NCI-H748 treated with DMSO at 0.1 percent for 48 hours (cell line): ENCODE data around the gene MLLT10.

Experiments used
- DNase-seq: peaks from one replicate; lab custom pipeline; 2025; lab: John Stamatoyannopoulos, UW

The MLLT10 gene

GRCh38 chr10:21517134-21518031, 16.6 kb upstream of the MLLT10 start:
- DNase-seq, result no peak

- DNase-seq, result peak; percentile 75
Measured at GRCh38 chr10:21518149-21518640, 15.8 kb upstream of the MLLT10 start.

GRCh38 chr10:21518641-21519396, 15.2 kb upstream of the MLLT10 start:
- no peak for DNase-seq

GRCh38 chr10:21519397-21519933, 14.6 kb upstream of the MLLT10 start:
- DNase-seq, result no peak

GRCh38 chr10:21519941-21520436, 14.0 kb upstream of the MLLT10 start:
- peak; percentile 32 for DNase-seq

- DNase-seq, result no peak
Measured at GRCh38 chr10:21520509-21520908, 13.5 kb upstream of the MLLT10 start.

- DNase-seq, result no peak
Measured at GRCh38 chr10:21520949-21521348, 13.1 kb upstream of the MLLT10 start.

GRCh38 chr10:21521751-21522533, 12.1 kb upstream of the MLLT10 start:
- DNase-seq, result no peak

- no peak for DNase-seq
Measured at GRCh38 chr10:21522631-21523406, 11.2 kb upstream of the MLLT10 start.

- DNase-seq, result no peak
Measured at GRCh38 chr10:21523557-21524008, 10.4 kb upstream of the MLLT10 start.

- DNase-seq, result no peak
Measured at GRCh38 chr10:21524131-21524525, 9.9 kb upstream of the MLLT10 start.

GRCh38 chr10:21524526-21525366, 9.3 kb upstream of the MLLT10 start:
- DNase-seq, result peak; percentile 70

GRCh38 chr10:21525367-21526187, 8.5 kb upstream of the MLLT10 start, which contains the start of gene SKIDA1:
SKIDA1 (minus strand) TSS chr10:21525682; CDS start chr10:21517822, 7,860 bp downstream.
- peak; percentile 70 for DNase-seq

- peak; percentile 39 for DNase-seq
Measured at GRCh38 chr10:21526188-21526859, 7.7 kb upstream of the MLLT10 start.

GRCh38 chr10:21526860-21527597, 7.0 kb upstream of the MLLT10 start:
- DNase-seq, result peak; percentile 44

- no peak for DNase-seq
Measured at GRCh38 chr10:21527598-21528235, 6.3 kb upstream of the MLLT10 start.
